ENCODE results near the gene BEST2.

The BEST2 gene

DNA sequence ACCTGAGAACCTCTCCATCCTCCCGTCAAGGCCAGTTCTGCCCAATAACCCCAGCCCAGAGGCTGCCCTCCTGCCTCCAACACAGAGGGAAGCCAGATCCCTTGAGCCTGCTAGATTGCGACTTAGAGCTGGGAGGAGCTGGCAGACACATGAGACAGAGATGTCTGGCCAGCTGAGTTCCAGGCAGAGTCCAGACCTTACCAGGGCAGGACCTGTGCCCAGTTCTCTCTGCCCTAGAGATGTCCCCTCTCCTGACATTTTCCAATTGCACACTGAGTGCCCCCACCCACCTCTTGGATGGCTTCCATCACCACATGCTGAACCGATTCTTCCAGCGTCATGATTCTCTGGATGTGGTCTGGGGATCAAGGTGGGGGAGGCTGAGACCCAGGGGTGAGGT, 20.7 kb downstream of the BEST2 start:
- no peak for DNase-seq

DNA sequence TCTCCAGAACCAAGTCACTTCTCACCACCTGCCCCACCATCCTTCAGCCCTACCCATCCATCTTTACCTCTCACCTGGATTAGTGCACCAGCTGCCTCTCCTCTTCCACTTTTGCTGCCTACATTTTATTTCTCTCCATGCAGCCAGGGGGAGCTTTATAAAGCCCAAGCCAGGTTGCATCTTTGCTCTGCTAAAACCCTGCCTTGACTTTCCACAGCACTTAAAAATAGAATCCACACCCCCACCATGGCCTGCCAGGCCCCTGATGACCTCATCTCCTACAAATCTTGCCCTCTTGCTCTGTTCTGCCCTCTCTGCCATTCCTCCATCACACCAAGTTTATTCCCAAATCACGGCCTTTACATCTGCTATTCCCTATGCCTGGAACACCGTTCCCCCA, 22.0 kb downstream of the BEST2 start:
- DNase-seq, result no peak

- no peak for DNase-seq
Measured at GRCh38 chr19:12774588-12775555, 23.3 kb downstream of the BEST2 start, which contains the start of gene HOOK2. HOOK2 (minus strand) TSS chr19:12775552; CDS start chr19:12775449, 103 bp downstream.

- no peak for DNase-seq
Measured at GRCh38 chr19:12777217-12778016, 25.8 kb downstream of the BEST2 start.

DNA sequence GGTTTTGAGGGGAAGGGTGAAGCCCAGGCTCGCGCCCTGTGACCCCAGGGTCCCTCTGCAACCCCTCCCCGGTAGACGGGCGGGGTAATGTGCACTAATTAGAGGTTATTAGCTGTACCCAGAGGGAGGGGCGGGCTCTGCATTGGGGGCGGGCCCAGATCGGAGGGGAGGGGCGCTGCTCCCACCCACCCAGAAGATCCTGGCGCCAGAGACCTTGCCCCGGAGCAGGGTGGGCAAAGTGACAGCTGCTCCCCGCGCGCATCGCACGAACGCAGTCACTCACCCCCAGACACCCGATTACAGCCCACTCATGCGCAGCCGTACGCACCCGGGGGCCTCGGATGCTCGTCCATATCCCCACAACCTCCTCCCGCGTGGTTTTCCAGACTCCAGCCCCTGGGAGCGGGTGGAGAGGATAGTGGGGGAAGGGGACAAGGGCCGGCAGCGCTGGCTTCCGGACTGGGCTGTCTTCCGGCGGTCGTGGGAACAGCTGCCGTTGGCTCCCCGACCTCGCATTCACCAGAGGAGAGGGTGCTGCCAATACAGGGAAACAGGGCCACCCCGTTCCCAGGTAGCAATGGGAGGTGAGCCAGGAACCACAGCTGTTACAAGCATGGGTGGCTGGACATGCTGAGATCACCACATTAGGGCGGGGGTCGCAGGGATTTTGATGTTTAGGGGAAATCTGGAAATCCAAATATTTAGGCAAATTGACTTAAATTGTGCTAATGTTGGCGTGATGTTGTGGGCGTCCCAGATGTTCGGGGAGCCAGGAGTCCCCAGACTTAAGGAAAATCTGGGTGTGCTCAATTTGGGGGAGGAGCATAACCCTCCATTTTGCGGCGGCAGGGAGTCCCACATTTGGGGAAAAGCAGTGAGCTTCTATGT, 26.7 kb downstream of the BEST2 start:
- DNase-seq, result no peak

GRCh38 chr19:12778905-12779161, 27.2 kb downstream of the BEST2 start:
- DNase-seq, result no peak

DNA sequence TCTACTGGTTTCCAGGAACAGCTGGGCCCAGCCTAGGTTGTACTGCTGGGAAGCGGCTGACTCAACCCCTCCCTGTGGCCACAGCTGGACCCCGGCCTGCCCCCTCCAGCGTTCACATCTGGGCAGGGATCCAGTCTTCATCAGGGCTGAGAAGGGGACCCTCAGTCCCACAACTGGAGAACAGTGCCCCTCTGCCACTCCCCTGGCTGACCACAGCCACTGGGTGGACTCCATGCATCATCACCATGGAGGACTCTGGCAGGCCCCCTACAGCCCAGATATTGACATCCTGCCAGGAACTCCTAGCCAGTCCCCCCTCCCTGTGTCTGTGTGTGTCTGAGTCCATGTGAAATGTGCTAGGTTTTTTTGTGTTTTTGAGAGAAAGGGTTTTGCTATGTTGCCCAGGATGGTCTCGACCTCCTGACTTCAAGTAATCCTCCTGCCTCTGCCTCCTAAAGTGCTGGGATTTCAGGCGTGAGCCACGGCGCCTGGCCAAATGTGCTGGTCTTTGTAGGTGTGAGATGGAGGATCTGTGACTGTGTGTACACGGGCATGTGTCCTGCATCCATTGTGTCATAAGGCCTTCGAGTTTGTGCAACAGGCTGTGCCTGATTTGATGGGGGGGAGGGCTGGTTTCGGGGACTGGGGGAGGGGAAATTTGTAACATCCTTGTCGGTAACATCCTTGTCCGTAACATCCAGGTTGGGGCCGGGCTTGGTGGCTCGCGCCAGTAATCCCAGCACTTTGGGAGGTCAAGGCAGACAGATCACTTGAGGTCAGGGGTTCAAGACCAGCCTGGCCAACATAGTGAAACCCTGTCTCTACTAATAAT, 27.8 kb downstream of the BEST2 start:
- no peak for DNase-seq

- DNase-seq, result no peak
Measured at GRCh38 chr19:12782174-12782423, 30.5 kb downstream of the BEST2 start.

DNA sequence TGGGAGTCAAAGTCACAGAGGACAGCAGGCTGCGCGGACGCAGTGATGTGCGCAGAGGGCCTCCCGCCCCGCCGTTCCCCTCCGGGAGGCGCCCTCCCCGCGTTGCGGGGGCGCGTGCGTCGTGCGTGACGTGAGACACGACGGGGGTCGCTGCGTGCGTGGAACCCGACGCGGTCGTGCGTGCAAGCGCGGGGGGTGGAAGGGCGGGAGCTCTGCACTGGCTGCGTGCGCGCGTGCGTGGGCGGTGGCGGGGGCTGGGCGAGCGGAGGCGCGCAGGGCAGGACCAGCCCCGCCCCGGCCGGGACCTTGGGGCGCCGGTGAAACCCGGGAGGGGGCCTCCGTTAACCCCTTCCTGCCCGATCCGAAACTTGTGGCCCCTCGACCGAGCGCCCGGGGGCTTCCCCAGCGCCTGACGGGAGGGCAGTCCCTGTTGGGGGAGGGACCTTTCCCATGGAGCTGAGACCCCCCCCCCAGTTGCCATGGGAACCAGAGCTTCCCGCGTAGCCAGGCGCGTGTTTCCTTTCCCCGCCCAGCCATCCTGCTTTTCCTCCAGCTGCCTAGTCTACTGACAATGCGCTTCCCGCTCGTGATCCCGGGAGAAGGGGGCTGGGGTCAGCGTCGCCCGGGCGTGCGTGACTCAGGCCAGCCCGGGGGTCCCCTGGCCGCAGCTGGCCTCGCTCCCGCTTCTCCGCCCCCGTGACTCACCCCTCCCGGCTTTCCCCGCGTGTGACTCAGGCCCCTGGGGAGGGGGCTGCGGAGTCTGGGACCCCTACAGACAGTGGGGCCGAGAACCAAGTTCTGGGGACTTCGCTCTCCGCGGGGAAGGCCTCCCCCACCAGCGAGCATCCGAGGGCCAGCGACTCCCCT, 31.1 kb downstream of the BEST2 start:
- no peak for DNase-seq

GRCh38 chr19:12783291-12783848, 31.8 kb downstream of the BEST2 start:
- DNase-seq, result no peak

- no peak for DNase-seq
Measured at GRCh38 chr19:12783849-12784393, 32.3 kb downstream of the BEST2 start.

GRCh38 chr19:12784394-12784870, 32.8 kb downstream of the BEST2 start:
- DNase-seq, result no peak

GRCh38 chr19:12784871-12785430, 33.4 kb downstream of the BEST2 start:
- no peak for DNase-seq

- DNase-seq, result no peak
Measured at GRCh38 chr19:12785431-12786031, 33.9 kb downstream of the BEST2 start.

DNA sequence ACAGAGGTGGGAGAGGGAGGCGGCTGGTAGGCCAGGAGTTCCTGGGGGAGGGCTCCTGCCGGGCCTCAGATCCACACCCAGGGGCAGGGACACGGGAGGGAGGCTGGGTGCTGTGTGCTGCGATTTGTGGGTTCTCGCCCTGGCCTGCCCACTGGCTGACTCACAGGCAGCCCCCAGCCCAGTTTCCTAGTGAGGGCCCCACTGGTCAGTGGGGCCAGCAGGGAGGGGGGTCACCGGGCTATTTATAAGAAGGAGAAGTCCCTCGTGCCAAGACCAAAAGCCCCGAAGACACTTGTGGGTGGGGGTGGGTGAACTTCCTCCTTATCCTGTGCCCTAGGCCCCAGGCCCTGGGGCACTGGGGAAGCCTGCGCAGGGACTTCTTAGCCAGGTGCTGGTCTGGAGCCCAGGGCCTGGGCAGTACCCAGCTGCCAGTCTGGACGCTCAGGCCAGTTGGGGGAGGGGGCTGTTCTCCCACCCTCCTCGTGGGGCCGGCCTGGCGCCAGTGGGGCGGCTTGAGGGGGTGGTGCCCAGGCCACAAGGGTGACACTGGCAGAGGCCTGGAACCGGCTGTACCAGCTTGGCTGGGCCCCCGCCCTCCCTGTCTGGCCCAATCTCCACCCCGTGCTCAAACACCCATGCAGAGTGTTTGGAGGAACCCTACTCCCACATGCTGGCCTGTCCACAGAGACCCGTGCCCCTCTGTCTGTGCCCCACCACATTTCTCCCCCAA, 34.7 kb downstream of the BEST2 start:
- DNase-seq, result no peak

GRCh38 chr19:12786952-12787351, 35.4 kb downstream of the BEST2 start:
- no peak for DNase-seq

DNA sequence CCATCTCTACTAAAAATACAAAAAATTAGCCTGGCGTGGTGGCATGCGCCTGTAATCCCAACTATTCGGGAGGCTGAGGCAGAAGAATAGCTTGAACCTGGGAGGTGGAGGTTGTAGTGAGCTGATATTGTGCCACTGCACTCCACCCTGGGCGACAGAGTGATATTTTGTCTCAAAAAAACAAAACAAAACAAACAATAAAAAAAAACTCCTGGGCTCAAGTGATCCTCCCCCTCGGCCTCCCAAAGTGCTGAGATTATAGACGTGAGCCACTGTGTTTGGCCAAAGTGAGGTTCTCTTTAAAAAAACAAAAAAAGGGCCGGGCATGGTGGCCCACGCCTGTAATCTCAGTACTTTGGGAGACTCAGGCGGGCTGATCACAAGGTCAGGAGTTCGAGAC, 35.9 kb downstream of the BEST2 start:
- no peak for DNase-seq

GRCh38 chr19:12788042-12788681, 36.6 kb downstream of the BEST2 start:
- DNase-seq, result no peak

DNA sequence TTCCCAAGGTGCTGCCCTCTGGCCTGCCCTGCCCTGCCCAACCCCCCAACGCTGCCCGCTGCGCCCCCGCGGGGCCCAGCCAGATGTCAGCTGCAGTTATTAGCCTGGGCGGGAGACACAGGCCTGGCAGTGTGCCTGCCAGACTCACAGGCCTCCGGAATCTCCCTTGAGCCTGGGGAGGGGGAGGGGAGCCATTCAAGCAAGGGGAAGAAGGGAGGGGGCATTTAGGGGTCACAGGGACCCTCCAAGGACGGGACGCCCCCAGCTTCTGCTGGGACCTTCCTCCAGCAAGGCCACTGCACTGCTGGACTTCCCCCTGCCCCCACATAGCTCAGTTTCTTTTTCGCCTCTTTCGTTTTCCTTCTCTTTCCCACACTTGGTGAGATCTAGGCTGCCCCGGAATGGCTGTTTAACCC, 37.1 kb downstream of the BEST2 start:
- DNase-seq, result no peak
